H1 (cell line): ENCODE data around the gene TPH2. TPM values are rescaled to one million over a fixed set of nuclear protein-coding genes. Genes with fewer than 3 reads are reported as not detected.

Experiments
- BACH1 ChIP-seq: IDR thresholded peaks from 2 replicates; pipeline ENCODE4 v1.6.1; 2012; ENCODE audit warnings: low read length, improper control_type of control experiment
- CHD7 ChIP-seq: fragments of 300-600 bp; sonication (generic); IDR thresholded peaks from 2 replicates; pipeline ENCODE4 v1.7.1; 2012; ENCODE audit warnings: low read length, moderate library complexity, mild to moderate bottlenecking, inconsistent platforms; ENCODE audit not compliant: insufficient replicate concordance
- CREB1 ChIP-seq: IDR thresholded peaks from 2 replicates; pipeline ENCODE4 v1.6.1; 2012; ENCODE audit warnings: inconsistent platforms
- E2F6 ChIP-seq: IDR thresholded peaks from 2 replicates; pipeline ENCODE4 v1.6.1; 2012; ENCODE audit warnings: inconsistent platforms
- FOSL1 ChIP-seq: IDR thresholded peaks from 2 replicates; pipeline ENCODE4 v1.6.1; 2011; ENCODE audit warnings: mild to moderate bottlenecking, low read depth, low read length, moderate library complexity; ENCODE audit not compliant: insufficient read depth
- POLR2A ChIP-seq, 2 experiments: IDR thresholded peaks; 1 replicate in 1 of 2; 2 replicates in 1 of 2; pipeline ENCODE4 v1.6.1; 2011; ENCODE audit warnings: low read depth in 2 of 2, low read length in 2 of 2, mild to moderate bottlenecking in 2 of 2; ENCODE audit errors: control extremely low read depth in 1 of 2
- RBBP5 ChIP-seq: IDR thresholded peaks from 2 replicates; pipeline ENCODE4 v1.7.1; 2012; ENCODE audit warnings: low read depth, mild to moderate bottlenecking, inconsistent platforms, low read length, moderate library complexity, borderline replicate concordance
- SP1 ChIP-seq: IDR thresholded peaks from 2 replicates; pipeline ENCODE4 v1.6.1; 2011; ENCODE audit warnings: low read depth, low read length
- polyA plus RNA-seq, 7 experiments: library from polyadenylated mRNA; depleted of rRNA in 3 of 7; stranded (reverse) in 5 of 7; unstranded in 2 of 7; fragments of >200 nt in 5 of 7; fragments of 200-250 nt in 2 of 7; gene quantifications; 1 replicate in 5 of 7; 2 replicates in 1 of 7; 4 replicates in 1 of 7; pipeline versions ENCODE4 v1.2.1 to v1.2.3, GENCODE V29; 2011 to 2013; ENCODE audit warnings: missing spikeins in 2 of 7, mixed read lengths in 2 of 7
- total RNA-seq: library from RNA; stranded (reverse); fragmentation: NEBNext Ultra II Directional; extraction: Animal tissue kit (Norgen Biotek cat#: 25700); gene quantifications from 2 replicates; pipeline ENCODE4 v1.2.1, GENCODE V29; 2021
- TF ChIP-seq, protein P1 (sequence below): IDR thresholded peaks from 2 replicates; pipeline ENCODE4 v1.6.1; 2011; ENCODE audit warnings: low read depth, mild to moderate bottlenecking, low read length; ENCODE audit not compliant: insufficient read depth

Gene TPH2
- total and polyA plus RNA-seq, 2 of the 8 experiments (the other 6 are each of a cell fraction or from before 2014, with no cell fraction given): 0.57 to 1.1 TPM

DNA sequence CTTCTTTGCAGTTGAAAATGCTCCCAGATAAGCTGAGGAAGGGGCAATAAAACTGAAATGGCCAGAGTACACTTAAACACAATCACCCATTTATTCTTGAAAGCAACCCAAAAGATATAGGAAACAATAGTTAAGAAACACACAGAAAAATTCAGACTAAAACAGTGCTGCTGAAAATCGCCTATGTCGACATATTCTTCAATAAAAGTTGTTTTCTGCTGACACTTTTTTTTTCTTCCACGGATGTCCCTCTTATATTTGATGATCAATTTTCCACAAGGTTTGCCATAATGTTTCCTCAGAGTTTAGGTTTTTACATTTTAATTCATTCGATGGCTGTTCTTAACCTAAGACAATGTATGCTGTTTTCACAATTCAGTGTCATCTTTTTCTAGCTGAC is 74.2 kb downstream of the TPH2 start (continued):
- TF ChIP-seq CHD7 (no peak), BACH1 (no peak), E2F6 (no peak), CREB1 (no peak), POLR2A (IDR thresholded peaks at IDR 0.05; ENCODE audit: control extremely low read depth in 1 of 2, low read depth in 2 of 2, low read length in 2 of 2) (no peak), SP1 (no peak), FOSL1 (no peak), RBBP5 (no peak)
- TF ChIP-seq, protein P1, sequence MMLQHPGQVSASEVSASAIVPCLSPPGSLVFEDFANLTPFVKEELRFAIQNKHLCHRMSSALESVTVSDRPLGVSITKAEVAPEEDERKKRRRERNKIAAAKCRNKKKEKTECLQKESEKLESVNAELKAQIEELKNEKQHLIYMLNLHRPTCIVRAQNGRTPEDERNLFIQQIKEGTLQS: no peak
- TF ChIP-seq, all 59 proteins: peak for 0
